CD14-positive monocyte (primary cell): ENCODE measurements around the gene ARHGEF9. TPM values are rescaled to one million over a fixed set of nuclear protein-coding genes. Genes with fewer than 3 reads are reported as not detected.

ENCODE experiments used
- DNase-seq, 3 donors: peaks; one replicate each; pipeline ENCODE4 v3.0.0-alpha.2; 2011 to 2022
- H2AFZ ChIP-seq: 2 replicates; pipeline ENCODE4 v1.6.0; 2012; ENCODE audit warnings: mild to moderate bottlenecking, low read depth, low read length, inconsistent platforms; ENCODE audit not compliant: insufficient read depth, poor library complexity, severe bottlenecking
- H3K27ac ChIP-seq, 2 donors: 1 replicate in 1 of 2; 2 replicates in 1 of 2; pipeline ENCODE4 v1.5.1; 2012 to 2013; ENCODE audit warnings: low read length in 2 of 2, control low read depth in 1 of 2, inconsistent platforms in 1 of 2, low read depth in 1 of 2, mild to moderate bottlenecking in 1 of 2
- H3K27me3 ChIP-seq, 2 donors: one replicate each; pipeline versions ENCODE4 v1.6.0 to v1.6.1; 2011 to 2013; ENCODE audit warnings: low read length in 2 of 2; ENCODE audit not compliant: control insufficient read depth in 2 of 2, insufficient read depth in 2 of 2
- H3K36me3 ChIP-seq, 2 donors: replicated peaks in 1 of 2; 1 replicate in 1 of 2; 2 replicates in 1 of 2; pipeline versions ENCODE4 v1.5.1 to v1.6.1; 2012 to 2013; ENCODE audit warnings: low read length in 2 of 2, control low read depth in 1 of 2, inconsistent platforms in 1 of 2, mild to moderate bottlenecking in 1 of 2; ENCODE audit not compliant: insufficient read depth in 2 of 2, control insufficient read depth in 1 of 2
- H3K4me1 ChIP-seq, 2 donors: 1 replicate in 1 of 2; 2 replicates in 1 of 2; pipeline versions ENCODE4 v1.5.1 to v1.6.1; 2012 to 2013; ENCODE audit warnings: low read length in 2 of 2, control low read depth in 1 of 2, inconsistent platforms in 1 of 2, mild to moderate bottlenecking in 1 of 2, moderate library complexity in 1 of 2; ENCODE audit not compliant: insufficient read depth in 2 of 2, control insufficient read depth in 1 of 2
- H3K4me2 ChIP-seq: replicated peaks from 2 replicates; pipeline ENCODE3; 2012; ENCODE audit warnings: low read length, moderate library complexity, mild to moderate bottlenecking; ENCODE audit not compliant: poor library complexity, severe bottlenecking; ENCODE audit errors: extremely low read depth
- H3K4me3 ChIP-seq, 3 experiments: fragments of 200-600 bp in 1 of 3; sonication (generic) in 1 of 3; replicated peaks in 1 of 3; 1 replicate in 2 of 3; 2 replicates in 1 of 3; pipeline ENCODE4 v1.5.1; 2011 to 2013; ENCODE audit warnings: low read length in 3 of 3, mild to moderate bottlenecking in 3 of 3, control low read depth in 2 of 3, low read depth in 2 of 3, inconsistent platforms in 1 of 3, moderate library complexity in 1 of 3
- H3K79me2 ChIP-seq: 2 replicates; pipeline ENCODE4 v1.6.0; 2012; ENCODE audit warnings: mild to moderate bottlenecking, control low read depth, inconsistent platforms, low read length, moderate library complexity; ENCODE audit not compliant: insufficient read depth
- H3K9ac ChIP-seq: 2 replicates; pipeline ENCODE4 v1.6.0; 2017; ENCODE audit warnings: low read length, mild to moderate bottlenecking; ENCODE audit not compliant: insufficient read depth, poor library complexity, severe bottlenecking
- H3K9me3 ChIP-seq, 2 donors: replicated peaks in 1 of 2; 1 replicate in 1 of 2; 2 replicates in 1 of 2; pipeline versions ENCODE4 v1.5.1 to v1.6.1; 2012 to 2013; ENCODE audit warnings: low read length in 2 of 2, control low read depth in 1 of 2; ENCODE audit not compliant: control insufficient read depth in 1 of 2, insufficient read depth in 1 of 2
- H4K20me1 ChIP-seq: 2 replicates; pipeline ENCODE4 v1.6.0; 2012; ENCODE audit warnings: mild to moderate bottlenecking, low read length, control low read depth, moderate library complexity; ENCODE audit not compliant: insufficient read depth
- H3K27ac Mint-ChIP-seq, 7 donors: one replicate each; pipeline ENCODE4 v1.8.0; 2020; ENCODE audit warnings: mild to moderate bottlenecking in 7 of 7, mixed read lengths in 7 of 7, moderate library complexity in 6 of 7, inconsistent platforms in 2 of 7
- H3K27me3 Mint-ChIP-seq, 3 donors: one replicate each; pipeline ENCODE4 v1.8.0; 2021 to 2022; ENCODE audit warnings: low read depth in 3 of 3, mild to moderate bottlenecking in 3 of 3, mixed read lengths in 3 of 3, moderate library complexity in 3 of 3, inconsistent platforms in 1 of 3
- H3K36me3 Mint-ChIP-seq, 2 donors: one replicate each; pipeline ENCODE4 v1.8.0; 2020; ENCODE audit warnings: mixed read lengths in 2 of 2, inconsistent platforms in 1 of 2, mild to moderate bottlenecking in 1 of 2
- H3K4me1 Mint-ChIP-seq: one replicate; pipeline ENCODE4 v1.8.0; 2020; ENCODE audit warnings: mild to moderate bottlenecking, mixed read lengths
- H3K4me3 Mint-ChIP-seq, 2 donors: one replicate each; pipeline ENCODE4 v1.8.0; 2020; ENCODE audit warnings: mild to moderate bottlenecking in 2 of 2, mixed read lengths in 2 of 2, moderate library complexity in 1 of 2
- H3K9me3 Mint-ChIP-seq, 7 donors: one replicate each; pipeline ENCODE4 v1.8.0; 2020 to 2022; ENCODE audit warnings: mixed read lengths in 7 of 7, mild to moderate bottlenecking in 6 of 7, moderate library complexity in 6 of 7, inconsistent platforms in 2 of 7
- WGBS: methylation state at CpG from one replicate; pipeline ENCODE4 v1.1.5; 2013; ENCODE audit warnings: missing lambda C conversion rate; ENCODE audit not compliant: insufficient coverage; 5-methylcytosine and 5-hydroxymethylcytosine counted together
- intact Hi-C, 2 donors: fragments of 100-400 bp; cut with micrococcal nuclease; formaldehyde crosslinking; loops; one replicate each; pipeline versions ENCODE4 v1.15.0 to v1.15.1; 2023
- polyA plus RNA-seq, 3 donors: library from polyadenylated mRNA; depleted of rRNA in 1 of 3; unstranded in 2 of 3; stranded (reverse) in 1 of 3; fragments of 300-500 nt in 2 of 3; fragments of >200 nt in 1 of 3; fragmentation: Illumina TruSeq in 2 of 3; gene quantifications; 1 replicate in 2 of 3; 2 replicates in 1 of 3; pipeline ENCODE4 v1.2.3, GENCODE V29; 2012 to 2021
- TF ChIP-seq, protein P1 (sequence below): fragments of 200-600 bp; IDR thresholded peaks from one replicate; pipeline ENCODE4 v1.8.0; 2022; ENCODE audit warnings: antibody characterized with exemption, mild to moderate bottlenecking

Gene ARHGEF9
- polyA plus RNA-seq, 3 donors = 0.84 to 5.5 (median 2.6) TPM

DNA sequence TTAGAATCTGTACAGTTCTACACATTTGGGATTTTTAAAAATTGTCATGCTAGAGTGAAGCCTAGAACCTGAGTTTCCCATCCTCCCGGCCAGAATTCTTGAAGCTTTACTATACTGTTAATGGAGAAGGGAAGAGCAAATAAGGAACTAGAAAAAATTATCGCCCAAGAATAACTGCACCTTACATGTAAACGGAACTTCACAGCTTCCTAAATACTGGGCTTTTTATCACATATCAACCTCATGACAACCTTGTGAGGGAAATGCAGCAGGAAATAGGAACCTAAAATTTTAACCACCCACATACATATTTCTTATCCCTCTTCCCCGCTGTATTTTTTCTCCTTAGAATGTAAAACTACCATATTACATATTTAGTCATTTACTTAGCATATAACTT is 19.3 kb downstream of the ARHGEF9 start:
- Histone ChIP-seq H3K79me2 (no peaks in the 10 kb centered on the region), H3K9ac (no peak overlapping the region), H4K20me1 (no peaks in the 10 kb centered on the region), H3K27me3 (no peaks in the 10 kb centered on the region), H3K36me3 (no peaks in the 10 kb centered on the region), H3K27ac (no peak overlapping the region), H3K4me1 (no peaks in the 10 kb centered on the region), H3K4me3 (no peak overlapping the region), H2AFZ (no peak overlapping the region), H3K9me3 (peaks cover 4 to 7% of the 10 kb centered on the region in 2 donors), H3K4me2 (no peak overlapping the region)
- peak in 2 of 3 donors; percentile 9 to 13 for DNase-seq
- Mint-ChIP-seq H3K9me3 (peaks cover 2 to 14% (median 8%) of the 10 kb centered on the region in 7 donors), H3K4me1 (peaks cover 4% of the 10 kb centered on the region), H3K27me3 (no peaks in the 10 kb centered on the region), H3K36me3 (no peaks in the 10 kb centered on the region), H3K4me3 (no peak overlapping the region), H3K27ac (no peak overlapping the region)
- TF ChIP-seq, protein P1, sequence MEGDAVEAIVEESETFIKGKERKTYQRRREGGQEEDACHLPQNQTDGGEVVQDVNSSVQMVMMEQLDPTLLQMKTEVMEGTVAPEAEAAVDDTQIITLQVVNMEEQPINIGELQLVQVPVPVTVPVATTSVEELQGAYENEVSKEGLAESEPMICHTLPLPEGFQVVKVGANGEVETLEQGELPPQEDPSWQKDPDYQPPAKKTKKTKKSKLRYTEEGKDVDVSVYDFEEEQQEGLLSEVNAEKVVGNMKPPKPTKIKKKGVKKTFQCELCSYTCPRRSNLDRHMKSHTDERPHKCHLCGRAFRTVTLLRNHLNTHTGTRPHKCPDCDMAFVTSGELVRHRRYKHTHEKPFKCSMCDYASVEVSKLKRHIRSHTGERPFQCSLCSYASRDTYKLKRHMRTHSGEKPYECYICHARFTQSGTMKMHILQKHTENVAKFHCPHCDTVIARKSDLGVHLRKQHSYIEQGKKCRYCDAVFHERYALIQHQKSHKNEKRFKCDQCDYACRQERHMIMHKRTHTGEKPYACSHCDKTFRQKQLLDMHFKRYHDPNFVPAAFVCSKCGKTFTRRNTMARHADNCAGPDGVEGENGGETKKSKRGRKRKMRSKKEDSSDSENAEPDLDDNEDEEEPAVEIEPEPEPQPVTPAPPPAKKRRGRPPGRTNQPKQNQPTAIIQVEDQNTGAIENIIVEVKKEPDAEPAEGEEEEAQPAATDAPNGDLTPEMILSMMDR = no peak
- intact Hi-C loops = no loop called here
- no CpG with 5 or more reads among the region's 4 CpGs for WGBS

DNA sequence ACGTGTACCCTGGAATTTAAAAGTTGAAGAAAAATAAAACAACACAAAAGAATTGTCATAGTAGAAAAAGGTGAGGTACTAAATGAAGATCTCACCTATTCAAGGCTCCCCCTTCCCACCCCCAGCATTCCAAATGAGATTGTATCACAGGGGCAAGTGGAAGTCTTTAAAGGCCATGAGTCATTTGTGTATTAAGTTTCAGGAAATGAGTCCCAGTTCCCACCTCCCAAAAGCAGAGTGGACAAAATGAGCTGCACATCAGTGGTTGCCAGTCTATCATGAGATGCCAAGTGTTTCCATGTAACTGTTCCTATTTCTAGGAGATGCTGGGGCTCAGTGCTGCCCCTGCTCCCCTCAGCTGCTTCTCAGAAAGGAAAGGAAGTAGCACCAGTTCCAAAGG is 20.1 kb downstream of the ARHGEF9 start:
- intact Hi-C loops = no loop called here
- Mint-ChIP-seq H3K27ac (no peak overlapping the region), H3K4me3 (no peak overlapping the region), H3K9me3 (peaks cover 2 to 14% (median 8%) of the 10 kb centered on the region in 7 donors), H3K36me3 (no peaks in the 10 kb centered on the region), H3K27me3 (no peaks in the 10 kb centered on the region), H3K4me1 (peaks cover 4% of the 10 kb centered on the region)
- Histone ChIP-seq H3K27me3 (no peaks in the 10 kb centered on the region), H3K4me3 (no peak overlapping the region), H4K20me1 (no peaks in the 10 kb centered on the region), H3K27ac (no peak overlapping the region), H3K36me3 (no peaks in the 10 kb centered on the region), H3K9ac (no peak overlapping the region), H2AFZ (no peak overlapping the region), H3K79me2 (no peaks in the 10 kb centered on the region), H3K9me3 (peaks cover 2 to 7% of the 10 kb centered on the region in 2 donors), H3K4me2 (no peak overlapping the region), H3K4me1 (no peaks in the 10 kb centered on the region)
- no CpG with 5 or more reads among the region's 1 CpG for WGBS
- TF ChIP-seq, protein P1 = no peak
- DNase-seq = no peak
